Naive thymus-derived CD4-positive, alpha-beta T cell (primary cell): ENCODE measurements around the gene ENTPD8. TPM values are rescaled to one million over a fixed set of nuclear protein-coding genes. Genes with fewer than 3 reads are reported as not detected.
A peak's percentile ranks its signal among the peaks of the same experiment; 100 is the strongest.

Experiments used
- ATAC-seq: fragments of 150-1000 bp; cut with Tn5 transposase; 2 replicates; pipeline ENCODE4 v1.10.0; 2021; ENCODE audit warnings: mild to moderate bottlenecking, moderate library complexity
- CTCF ChIA-PET: fragments of 350-600 bp; sonication (Branson Sonifier 250); formaldehyde crosslinking; loops from one replicate; lab custom pipeline; 2021; ENCODE audit warnings: antibody characterized with exemption; lab: Charles Lee
- POLR2A ChIA-PET: fragments of 350-600 bp; sonication (Branson Sonifier 250); formaldehyde crosslinking; loops from one replicate; lab custom pipeline; 2021; ENCODE audit warnings: antibody characterized with exemption, inconsistent platforms; lab: Charles Lee
- DNase-seq, 9 donors: peaks; one replicate each; pipeline versions ENCODE4 v3.0.0 to v3.0.0-alpha.2; 2020 to 2022; ENCODE audit warnings: mixed read lengths in 1 of 9
- H3K27ac ChIP-seq: one replicate; pipeline ENCODE4 v1.7.0; 2013; ENCODE audit warnings: mild to moderate bottlenecking, low read depth, low read length, moderate library complexity
- H3K27me3 ChIP-seq, 2 donors: one replicate each; pipeline ENCODE4 v1.7.0; 2013; ENCODE audit warnings: low read length in 2 of 2, mild to moderate bottlenecking in 2 of 2, moderate library complexity in 2 of 2; ENCODE audit not compliant: control insufficient read depth in 2 of 2, insufficient read depth in 2 of 2
- H3K36me3 ChIP-seq, 3 experiments: 1 replicate in 2 of 3; 2 replicates in 1 of 3; pipeline ENCODE4 v1.7.0; 2013; ENCODE audit warnings: low read length in 3 of 3, mild to moderate bottlenecking in 3 of 3, moderate library complexity in 1 of 3; ENCODE audit not compliant: insufficient read depth in 3 of 3, control insufficient read depth in 2 of 3
- H3K4me1 ChIP-seq, 2 donors: one replicate each; pipeline ENCODE4 v1.7.0; 2013; ENCODE audit warnings: low read length in 2 of 2, mild to moderate bottlenecking in 2 of 2, moderate library complexity in 1 of 2; ENCODE audit not compliant: control insufficient read depth in 2 of 2, insufficient read depth in 2 of 2
- H3K4me3 ChIP-seq: 2 replicates; pipeline ENCODE4 v1.7.0; 2013; ENCODE audit warnings: mild to moderate bottlenecking, low read length
- H3K9me3 ChIP-seq, 3 experiments: 1 replicate in 2 of 3; 2 replicates in 1 of 3; pipeline ENCODE4 v1.7.0; 2013; ENCODE audit warnings: low read length in 3 of 3; ENCODE audit not compliant: control insufficient read depth in 2 of 3
- H3K27ac Mint-ChIP-seq, 9 donors: one replicate each; pipeline ENCODE4 v1.8.0; 2020 to 2022; ENCODE audit warnings: mixed read lengths in 9 of 9, mild to moderate bottlenecking in 8 of 9, moderate library complexity in 5 of 9, inconsistent platforms in 2 of 9
- H3K27me3 Mint-ChIP-seq, 5 donors: one replicate each; pipeline ENCODE4 v1.8.0; 2021 to 2022; ENCODE audit warnings: mixed read lengths in 5 of 5, mild to moderate bottlenecking in 1 of 5
- H3K36me3 Mint-ChIP-seq, 5 donors: one replicate each; pipeline ENCODE4 v1.8.0; 2020 to 2022; ENCODE audit warnings: mixed read lengths in 5 of 5, mild to moderate bottlenecking in 3 of 5, inconsistent platforms in 1 of 5
- H3K4me1 Mint-ChIP-seq, 7 donors: one replicate each; pipeline ENCODE4 v1.8.0; 2020 to 2022; ENCODE audit warnings: mixed read lengths in 7 of 7, mild to moderate bottlenecking in 3 of 7, inconsistent platforms in 1 of 7
- H3K4me3 Mint-ChIP-seq, 10 donors: one replicate each; pipeline ENCODE4 v1.8.0; 2020 to 2022; ENCODE audit warnings: mild to moderate bottlenecking in 10 of 10, mixed read lengths in 10 of 10, moderate library complexity in 6 of 10, inconsistent platforms in 2 of 10
- H3K9me3 Mint-ChIP-seq, 11 donors: one replicate each; pipeline ENCODE4 v1.8.0; 2020 to 2022; ENCODE audit warnings: mixed read lengths in 11 of 11, mild to moderate bottlenecking in 4 of 11, inconsistent platforms in 1 of 11, moderate library complexity in 1 of 11
- intact Hi-C, 2 donors: fragments of 100-400 bp; cut with micrococcal nuclease; formaldehyde crosslinking; loops; one replicate each; pipeline ENCODE4 v1.15.1; 2023
- polyA plus RNA-seq, 2 donors: library from polyadenylated mRNA; unstranded; fragments of 300-500 nt; fragmentation: Illumina TruSeq; gene quantifications; one replicate each; pipeline ENCODE4 v1.2.3, GENCODE V29; 2021
- total RNA-seq, 6 experiments: library from RNA in 5 of 6; stranded (reverse) in 5 of 6; gene quantifications; 1 replicate in 5 of 6; 2 replicates in 1 of 6; pipeline ENCODE4 v1.2.3 and lab custom pipeline; 2021 to 2026

Gene ENTPD8
- total and polyA plus RNA-seq, 7 experiments from 2014 or later = not detected

GRCh38 chr9:137480686-137481683 lies 39.8 kb upstream of the ENTPD8 start:
- no peaks in the 10 kb centered on the region for H3K27me3 Mint-ChIP-seq
- Histone ChIP-seq H3K27ac (no peak overlapping the region), H3K27me3 (no peaks in the 10 kb centered on the region), H3K9me3 (peaks cover 0 to 5% (median 0%) of the 10 kb centered on the region in 3 experiments), H3K4me1 (no peaks in the 10 kb centered on the region), H3K4me3 (no peak overlapping the region), H3K36me3 (no peaks in the 10 kb centered on the region)
- no peak overlapping the region for H3K4me3 Mint-ChIP-seq
- peak overlapping the region in 2 of 9 donors; percentile 23 to 31 for H3K27ac Mint-ChIP-seq
- POLR2A ChIA-PET = no interaction called here
- CTCF ChIA-PET = no interaction called here
- H3K4me1 Mint-ChIP-seq = peaks cover 0 to 13% (median 0%) of the 10 kb centered on the region in 7 donors
- ATAC-seq (no peak), DNase-seq (no peak)
- H3K9me3 Mint-ChIP-seq = peaks cover 0 to 5% (median 3%) of the 10 kb centered on the region in 11 donors
- H3K36me3 Mint-ChIP-seq = peaks cover 2 to 4% (median 3%) of the 10 kb centered on the region in 5 donors
- intact Hi-C loops = no loop called here

- no peak overlapping the region for H3K27ac Mint-ChIP-seq
- no peaks in the 10 kb centered on the region for H3K4me1 ChIP-seq
- H3K4me1 Mint-ChIP-seq = peaks cover 0 to 13% (median 0%) of the 10 kb centered on the region in 7 donors
- H3K4me3 ChIP-seq = no peak overlapping the region
- H3K9me3 ChIP-seq = peaks cover 0 to 5% (median 0%) of the 10 kb centered on the region in 3 experiments
- H3K9me3 Mint-ChIP-seq = peaks cover 5 to 11% (median 8%) of the 10 kb centered on the region in 11 donors
- H3K36me3 ChIP-seq = no peaks in the 10 kb centered on the region
- no peaks in the 10 kb centered on the region for H3K27me3 Mint-ChIP-seq
- DNase-seq = no peak
- ChIA-PET CTCF (no interaction called here), POLR2A (no interaction called here)
- no peaks in the 10 kb centered on the region for H3K27me3 ChIP-seq
- H3K4me3 Mint-ChIP-seq = no peak overlapping the region
- intact Hi-C loops = no loop called here
- H3K36me3 Mint-ChIP-seq = peaks cover 5 to 8% (median 7%) of the 10 kb centered on the region in 5 donors
- ATAC-seq = no peak
- H3K27ac ChIP-seq = no peak overlapping the region
These were observed 38.9 kb upstream of the ENTPD8 start for GRCh38 chr9:137479892-137480685.

- H3K4me1 ChIP-seq = no peaks in the 10 kb centered on the region
- POLR2A ChIA-PET = no interaction called here
- ATAC-seq (no peak), DNase-seq (no peak)
- intact Hi-C loops = no loop called here
- Mint-ChIP-seq H3K36me3 (peaks cover 7 to 12% (median 10%) of the 10 kb centered on the region in 5 donors), H3K4me3 (no peak overlapping the region), H3K27me3 (no peaks in the 10 kb centered on the region), H3K9me3 (peaks cover 5 to 15% (median 10%) of the 10 kb centered on the region in 11 donors), H3K4me1 (peaks cover 0 to 13% (median 0%) of the 10 kb centered on the region in 7 donors), H3K27ac (peak overlapping the region in 1 of 9 donors; percentile 78)
- no peak overlapping the region for H3K27ac ChIP-seq
- CTCF ChIA-PET = no interaction called here
- H3K36me3 ChIP-seq = no peaks in the 10 kb centered on the region
- no peak overlapping the region for H3K4me3 ChIP-seq
- peaks cover 0 to 5% (median 0%) of the 10 kb centered on the region in 3 experiments for H3K9me3 ChIP-seq
- no peaks in the 10 kb centered on the region for H3K27me3 ChIP-seq
These were observed 38.1 kb upstream of the ENTPD8 start for GRCh38 chr9:137478962-137479861.

- Mint-ChIP-seq H3K9me3 (peaks cover 5 to 21% (median 12%) of the 10 kb centered on the region in 11 donors), H3K36me3 (peaks cover 7 to 17% (median 14%) of the 10 kb centered on the region in 5 donors), H3K27me3 (no peaks in the 10 kb centered on the region), H3K4me3 (no peak overlapping the region), H3K4me1 (peaks cover 0 to 13% (median 0%) of the 10 kb centered on the region in 7 donors), H3K27ac (no peak overlapping the region)
- no peaks in the 10 kb centered on the region for H3K4me1 ChIP-seq
- POLR2A ChIA-PET = no interaction called here
- no peaks in the 10 kb centered on the region for H3K36me3 ChIP-seq
- CTCF ChIA-PET = no interaction called here
- H3K4me3 ChIP-seq = no peak overlapping the region
- H3K27ac ChIP-seq = no peak overlapping the region
- intact Hi-C loops = no loop called here
- H3K27me3 ChIP-seq = no peaks in the 10 kb centered on the region
- ATAC-seq (no peak), DNase-seq (no peak)
- H3K9me3 ChIP-seq = peaks cover 0 to 5% (median 0%) of the 10 kb centered on the region in 3 experiments
These were observed 37.4 kb upstream of the ENTPD8 start for GRCh38 chr9:137478613-137478961.

- POLR2A ChIA-PET = no interaction called here
- Mint-ChIP-seq H3K27ac (no peak overlapping the region), H3K36me3 (peaks cover 7 to 23% (median 17%) of the 10 kb centered on the region in 5 donors), H3K9me3 (peaks cover 5 to 27% (median 18%) of the 10 kb centered on the region in 11 donors), H3K4me1 (peaks cover 0 to 13% (median 0%) of the 10 kb centered on the region in 7 donors), H3K4me3 (no peak overlapping the region), H3K27me3 (no peaks in the 10 kb centered on the region)
- intact Hi-C loops = no loop called here
- CTCF ChIA-PET = no interaction called here
- Histone ChIP-seq H3K27me3 (no peaks in the 10 kb centered on the region), H3K36me3 (no peaks in the 10 kb centered on the region), H3K9me3 (peaks cover 0 to 7% (median 0%) of the 10 kb centered on the region in 3 experiments), H3K4me3 (no peak overlapping the region), H3K27ac (no peak overlapping the region), H3K4me1 (no peaks in the 10 kb centered on the region)
- ATAC-seq (no peak), DNase-seq (no peak)
These were observed 36.8 kb upstream of the ENTPD8 start for GRCh38 chr9:137477778-137478612.
